Stimulated activated CD8-positive, alpha-beta memory T cell treated with anti-CD3 and anti-CD28 coated beads, Interleukin-7, amount 100 ng/mL, for 4 hours (primary cell): ENCODE results near the gene TMEFF2.

Source experiments
- DNase-seq, 2 donors: peaks; one replicate each; pipeline ENCODE4 v3.0.0-alpha.2; 2020; ENCODE audit warnings: low read depth in 2 of 2

The TMEFF2 gene, protein sequence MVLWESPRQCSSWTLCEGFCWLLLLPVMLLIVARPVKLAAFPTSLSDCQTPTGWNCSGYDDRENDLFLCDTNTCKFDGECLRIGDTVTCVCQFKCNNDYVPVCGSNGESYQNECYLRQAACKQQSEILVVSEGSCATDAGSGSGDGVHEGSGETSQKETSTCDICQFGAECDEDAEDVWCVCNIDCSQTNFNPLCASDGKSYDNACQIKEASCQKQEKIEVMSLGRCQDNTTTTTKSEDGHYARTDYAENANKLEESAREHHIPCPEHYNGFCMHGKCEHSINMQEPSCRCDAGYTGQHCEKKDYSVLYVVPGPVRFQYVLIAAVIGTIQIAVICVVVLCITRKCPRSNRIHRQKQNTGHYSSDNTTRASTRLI

DNA sequence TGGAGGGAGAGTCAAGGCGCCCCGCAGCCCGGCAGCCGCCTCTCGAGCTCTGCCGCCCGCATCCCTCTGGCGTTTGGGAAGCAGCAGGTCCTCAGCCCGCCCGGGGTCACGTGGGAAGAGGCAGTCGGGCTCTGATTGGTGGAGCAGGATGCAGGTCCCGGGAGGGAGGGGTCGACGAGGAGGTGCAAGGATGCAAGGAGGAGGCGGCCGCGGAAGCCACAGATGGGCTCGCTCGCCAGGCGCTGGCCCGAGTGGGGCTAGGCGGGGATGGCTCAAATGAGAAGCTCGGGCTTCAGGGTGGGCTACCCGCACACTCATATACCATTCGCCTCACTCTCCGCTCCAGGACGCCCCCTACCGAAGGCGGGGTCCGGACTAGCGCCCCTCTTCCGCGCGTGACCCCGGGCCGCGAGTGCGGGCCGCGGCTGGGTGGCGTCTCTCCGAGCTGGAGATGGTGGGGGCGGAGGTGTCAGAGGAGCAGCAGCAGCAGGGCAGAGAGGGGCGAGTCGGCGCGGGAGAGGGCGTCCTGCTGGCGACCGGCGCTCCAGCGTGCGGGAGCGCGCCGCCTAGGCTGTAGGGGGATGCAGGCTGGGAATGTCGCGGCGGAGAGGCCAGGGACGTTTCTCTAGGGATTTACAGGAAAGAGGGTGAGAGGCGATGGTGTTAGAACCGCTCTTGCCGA, at the start of gene TMEFF2:
TSS of gene TMEFF2 (minus strand) at position 68 of the 682 bp plus-strand sequence. CDS start 409 bp downstream, outside the sequence.
- peak in 1 of 2 donors; percentile 7 for DNase-seq

DNA sequence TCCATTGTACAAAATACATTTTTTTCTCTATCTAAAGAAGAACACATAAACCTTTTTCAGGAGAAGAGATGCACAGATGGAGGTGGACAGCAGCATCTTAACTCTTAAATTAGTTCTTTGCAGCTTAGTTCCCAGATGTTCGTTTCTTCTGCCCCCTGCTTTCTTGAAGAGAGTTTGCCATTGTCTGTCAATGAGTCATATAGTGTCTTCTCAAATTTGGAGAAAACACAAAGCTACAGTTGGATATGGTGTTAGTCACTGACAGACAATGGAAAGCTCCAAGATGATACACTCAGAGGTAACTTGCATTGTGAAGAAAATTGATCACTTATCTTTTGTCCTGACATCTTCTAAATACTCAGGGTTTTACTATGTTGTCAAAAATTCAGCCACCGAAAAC, 48.8 kb upstream of the TMEFF2 start:
- no peak for DNase-seq

DNA sequence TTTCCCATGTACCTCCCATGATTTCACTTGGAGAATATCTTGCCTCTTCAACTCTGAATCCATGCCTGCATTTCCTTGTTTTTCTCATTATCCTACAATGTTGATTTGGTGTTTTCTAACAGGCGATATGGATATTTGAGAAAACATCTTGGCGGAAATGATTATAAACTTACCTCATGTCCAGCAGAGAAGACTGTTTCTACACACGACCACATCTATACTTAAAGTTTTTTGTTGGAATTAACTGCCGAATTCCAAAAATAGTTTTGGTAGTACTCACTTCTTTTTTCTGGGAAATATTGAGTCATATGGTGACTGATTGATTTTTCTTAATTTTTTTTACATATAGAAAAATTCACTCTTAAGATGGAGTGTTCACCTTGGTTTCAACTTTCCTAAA, 41.4 kb upstream of the TMEFF2 start:
- no peak for DNase-seq

DNA sequence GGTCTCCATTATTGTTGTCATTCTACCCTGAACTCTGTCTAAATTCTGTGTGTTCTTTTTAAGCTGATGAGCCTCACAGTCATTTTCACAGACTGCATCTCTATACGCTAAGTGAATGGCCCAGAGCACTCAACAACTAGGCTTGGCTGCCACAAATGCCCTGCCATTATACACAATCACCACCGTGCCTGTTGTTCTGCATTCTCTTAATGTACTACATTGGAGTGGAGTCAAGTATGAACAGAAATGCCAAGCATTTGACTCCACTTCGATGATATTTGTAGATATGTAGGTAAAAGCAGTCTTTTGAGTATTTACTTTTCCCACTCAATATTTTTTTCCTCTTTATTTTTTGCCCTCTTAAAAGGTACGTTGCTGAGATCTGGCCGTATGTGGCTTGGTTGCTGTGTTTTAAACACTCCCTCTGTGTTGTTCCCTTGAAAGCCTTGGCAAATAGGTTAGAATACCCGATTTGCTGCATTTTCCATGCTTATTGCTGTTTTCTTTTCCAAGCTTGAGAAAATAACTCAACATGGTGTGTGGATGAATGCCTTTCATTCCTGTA, 36.2 kb upstream of the TMEFF2 start:
- DNase-seq: no peak

DNA sequence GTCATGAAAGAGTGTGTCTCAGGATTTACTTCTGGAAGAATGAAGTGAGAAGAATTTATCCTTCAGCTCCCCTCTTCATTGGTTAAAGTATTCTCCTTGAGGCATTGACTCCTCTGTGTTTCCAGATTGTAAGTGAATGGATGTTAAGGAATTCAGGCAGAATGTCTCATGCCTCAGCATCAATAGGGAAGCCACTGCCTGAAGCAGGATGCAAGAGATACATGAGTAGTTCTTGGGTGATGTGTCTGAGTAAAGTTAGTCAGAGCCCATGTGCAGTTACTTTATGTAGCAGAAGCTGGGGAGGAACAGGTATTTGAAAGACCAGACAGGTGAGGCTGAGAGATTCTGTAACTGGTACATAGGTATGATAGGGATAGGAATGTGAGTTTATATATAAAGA, 34.0 kb upstream of the TMEFF2 start:
- DNase-seq: no peak

DNA sequence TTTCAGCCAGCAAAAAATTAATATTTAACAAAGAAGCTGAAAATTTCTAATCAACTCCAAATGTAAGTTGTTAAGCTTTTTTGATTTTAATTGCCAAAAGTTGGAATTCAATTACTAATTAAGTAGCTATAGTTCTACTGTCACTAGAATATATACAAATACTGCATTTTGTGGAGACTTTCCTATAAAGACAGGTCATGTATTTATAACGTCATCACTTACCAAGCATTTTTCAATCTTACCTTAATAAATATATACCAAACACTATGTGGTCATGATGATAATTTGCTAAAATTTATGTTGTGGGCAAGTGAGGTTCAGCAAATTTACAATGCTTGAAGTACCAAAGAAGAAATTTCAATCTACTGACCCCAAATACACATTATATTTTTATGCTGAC, 24.2 kb upstream of the TMEFF2 start:
- no peak for DNase-seq

DNA sequence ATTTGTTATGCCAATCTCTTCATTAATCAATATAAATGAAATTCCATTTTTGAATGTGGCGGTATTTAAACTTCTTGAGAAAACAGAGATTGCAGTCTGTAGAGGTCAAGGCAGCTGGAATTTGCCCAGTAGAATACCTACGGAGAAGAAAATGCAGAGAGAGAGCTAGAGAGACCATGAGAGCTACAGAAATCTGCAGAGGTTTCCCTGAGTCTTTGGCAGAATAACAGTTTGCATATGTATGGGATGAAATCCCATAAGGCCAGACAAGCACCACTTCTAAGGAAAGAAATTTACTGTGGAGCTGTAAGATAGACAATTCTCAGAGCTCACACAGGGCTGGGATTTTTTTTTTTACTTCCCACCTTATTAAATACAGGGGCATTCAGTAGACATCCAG, 23.6 kb upstream of the TMEFF2 start:
- no peak for DNase-seq

DNA sequence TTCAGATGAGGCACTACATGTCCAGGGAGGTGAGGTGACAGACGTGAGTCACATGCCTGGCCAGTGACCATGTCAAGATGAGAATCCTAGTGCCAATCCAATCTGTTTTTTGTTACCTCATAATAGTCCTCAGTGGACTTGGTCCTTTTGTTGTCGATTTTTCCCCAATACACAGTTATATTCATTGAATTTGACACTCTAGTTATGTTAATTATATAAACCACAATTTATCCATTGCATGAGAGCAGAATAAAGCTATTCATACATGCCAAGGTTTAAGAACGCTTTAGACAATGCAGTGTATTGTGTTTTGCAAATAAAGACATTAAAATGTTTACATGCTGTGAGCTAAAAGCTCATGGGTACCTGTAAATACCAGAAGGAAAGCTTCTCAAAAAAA, 21.6 kb upstream of the TMEFF2 start:
- no peak for DNase-seq

DNA sequence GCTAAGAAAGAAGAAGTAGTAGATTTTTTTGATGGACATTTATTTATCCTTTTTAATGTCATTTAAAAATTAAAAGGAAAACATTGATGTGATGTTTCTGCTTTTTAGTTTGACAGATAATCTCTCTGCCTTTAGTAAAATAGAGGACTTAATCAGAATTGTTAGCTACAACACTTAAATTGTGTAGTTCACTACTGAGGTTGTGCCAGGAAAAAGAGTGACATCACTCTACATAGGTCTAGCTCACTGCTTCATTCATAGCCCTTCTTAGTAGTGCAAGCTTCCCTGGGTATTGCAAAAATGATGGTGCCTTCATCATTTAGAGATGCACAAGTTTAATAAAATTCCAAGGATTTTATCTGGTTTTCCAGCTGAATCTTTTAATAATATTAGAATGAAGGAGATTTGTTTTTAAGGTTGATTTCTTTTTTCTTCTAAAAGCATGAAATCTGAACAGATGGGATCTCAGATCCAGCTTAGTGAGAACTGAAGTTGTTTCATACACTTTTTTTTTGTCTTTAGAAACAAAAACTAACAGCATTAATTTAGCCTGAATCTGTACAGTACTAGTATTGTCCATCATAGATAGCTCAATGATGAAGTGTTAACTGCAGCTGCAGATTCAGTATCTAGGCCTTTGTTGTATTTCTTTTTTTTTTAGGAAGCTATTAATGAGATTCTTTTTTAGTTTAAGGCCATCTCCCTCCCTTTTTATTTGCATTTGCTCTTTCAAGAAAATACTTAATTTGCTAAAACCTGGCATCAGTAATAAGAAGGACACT, 20.6 kb upstream of the TMEFF2 start:
- no peak for DNase-seq

DNA sequence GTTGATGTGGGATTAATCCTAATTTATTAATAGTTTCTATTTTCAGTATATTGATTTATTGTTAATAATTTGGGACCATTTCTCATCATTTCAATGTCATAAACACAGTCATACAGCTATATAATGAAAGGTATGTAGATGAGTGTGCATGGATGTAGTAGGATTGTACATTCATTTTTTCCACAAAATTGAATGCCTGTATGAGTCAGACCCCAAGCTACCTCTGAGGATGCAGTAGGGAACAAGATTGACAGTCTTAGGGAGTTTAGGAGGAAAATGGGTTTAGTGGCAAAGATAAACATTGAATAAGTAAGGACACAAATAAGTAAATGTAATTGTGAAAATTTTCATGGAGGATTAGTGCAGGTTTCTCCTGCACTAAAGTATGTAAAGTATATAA, 14.1 kb upstream of the TMEFF2 start:
- no peak for DNase-seq

DNA sequence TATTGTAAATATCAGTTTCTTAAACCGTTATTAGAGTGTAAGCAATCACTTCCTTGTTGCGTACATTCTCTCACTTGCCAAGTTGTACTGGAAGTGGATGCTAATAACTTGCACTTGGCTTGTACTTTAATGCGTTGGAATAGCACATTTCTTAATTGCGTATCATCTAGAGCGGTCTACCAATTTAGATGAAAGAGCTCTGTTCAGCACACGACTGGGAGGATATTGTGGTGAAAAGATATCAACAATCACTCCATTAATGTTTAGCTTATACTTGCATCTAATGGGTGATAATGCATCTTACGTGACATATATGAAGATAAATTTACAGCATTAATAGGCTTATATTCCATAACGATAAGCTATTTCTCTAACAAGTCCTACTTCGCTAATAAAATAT, 11.7 kb upstream of the TMEFF2 start:
- no peak for DNase-seq

DNA sequence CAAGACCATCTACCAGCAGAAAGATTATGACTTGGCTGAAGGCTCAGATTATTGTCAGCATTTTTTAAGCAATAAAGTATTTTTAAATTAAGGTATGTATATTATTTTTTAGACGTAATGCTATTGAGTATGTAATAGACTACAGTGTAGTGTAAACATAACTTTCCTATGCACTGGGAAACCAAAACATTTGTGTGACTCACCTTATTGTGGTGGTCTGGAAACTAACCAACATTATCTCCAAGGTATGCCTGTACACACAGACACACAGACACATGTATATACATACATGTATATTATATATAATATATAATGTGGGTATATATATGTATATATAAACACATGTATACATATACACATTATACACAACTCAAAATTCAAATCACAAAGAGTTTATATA, 9.1 kb upstream of the TMEFF2 start:
- no peak for DNase-seq

DNA sequence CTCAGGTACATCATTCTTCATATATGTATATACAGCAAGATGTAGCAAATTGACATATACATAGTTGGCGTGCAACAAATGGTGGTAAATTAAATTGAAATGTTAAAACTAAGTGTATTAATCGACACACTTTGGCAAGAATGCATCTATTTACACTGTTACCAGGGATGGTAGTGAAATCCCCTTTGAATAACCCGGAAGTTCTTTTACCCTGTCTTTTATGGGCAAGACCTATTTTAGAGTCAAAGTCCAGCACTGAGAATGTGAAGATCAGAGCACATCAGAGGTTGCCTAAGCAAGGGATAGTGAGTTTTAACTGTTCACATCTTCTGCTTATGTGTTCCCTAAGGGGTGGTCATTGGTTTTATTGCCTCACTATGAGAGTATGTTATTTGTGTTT, 7.6 kb upstream of the TMEFF2 start:
- no peak for DNase-seq

DNA sequence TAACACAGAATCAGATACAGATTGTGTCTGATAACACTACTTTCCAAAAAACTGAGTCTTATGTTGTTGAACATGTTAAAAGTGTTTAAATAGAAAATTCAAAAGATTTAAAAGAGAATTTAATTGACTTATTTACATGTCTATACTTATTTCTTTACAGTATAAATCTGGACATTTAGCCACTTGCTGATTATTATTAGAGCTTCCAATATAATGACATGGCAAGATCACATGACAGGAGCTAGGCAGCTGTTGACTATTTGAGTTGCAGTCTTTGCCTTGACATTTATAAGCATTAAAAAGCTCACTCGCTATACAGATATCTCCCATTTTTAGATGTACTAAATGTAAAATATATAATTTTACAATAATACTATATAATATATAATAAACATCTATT, 6.4 kb upstream of the TMEFF2 start:
- no peak for DNase-seq

DNA sequence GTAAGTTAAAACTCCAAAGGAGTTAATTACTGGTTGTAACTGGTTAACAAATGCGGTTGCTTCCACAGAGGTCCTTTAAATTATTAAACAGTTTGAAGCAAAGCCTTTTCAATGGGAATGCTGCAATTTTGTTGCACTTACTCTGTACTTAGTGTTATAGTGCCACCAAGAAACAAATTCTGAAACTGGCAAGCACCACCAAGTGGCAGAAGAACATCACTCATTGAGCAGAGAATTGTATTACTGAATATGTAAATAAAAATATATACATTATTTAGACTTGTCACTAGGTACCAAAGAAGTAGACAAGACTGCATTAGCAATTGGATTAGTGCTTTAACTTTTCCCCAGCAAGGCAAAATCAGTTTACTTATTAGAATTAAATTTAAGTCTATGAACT, 2.6 kb upstream of the TMEFF2 start:
- DNase-seq: no peak

DNA sequence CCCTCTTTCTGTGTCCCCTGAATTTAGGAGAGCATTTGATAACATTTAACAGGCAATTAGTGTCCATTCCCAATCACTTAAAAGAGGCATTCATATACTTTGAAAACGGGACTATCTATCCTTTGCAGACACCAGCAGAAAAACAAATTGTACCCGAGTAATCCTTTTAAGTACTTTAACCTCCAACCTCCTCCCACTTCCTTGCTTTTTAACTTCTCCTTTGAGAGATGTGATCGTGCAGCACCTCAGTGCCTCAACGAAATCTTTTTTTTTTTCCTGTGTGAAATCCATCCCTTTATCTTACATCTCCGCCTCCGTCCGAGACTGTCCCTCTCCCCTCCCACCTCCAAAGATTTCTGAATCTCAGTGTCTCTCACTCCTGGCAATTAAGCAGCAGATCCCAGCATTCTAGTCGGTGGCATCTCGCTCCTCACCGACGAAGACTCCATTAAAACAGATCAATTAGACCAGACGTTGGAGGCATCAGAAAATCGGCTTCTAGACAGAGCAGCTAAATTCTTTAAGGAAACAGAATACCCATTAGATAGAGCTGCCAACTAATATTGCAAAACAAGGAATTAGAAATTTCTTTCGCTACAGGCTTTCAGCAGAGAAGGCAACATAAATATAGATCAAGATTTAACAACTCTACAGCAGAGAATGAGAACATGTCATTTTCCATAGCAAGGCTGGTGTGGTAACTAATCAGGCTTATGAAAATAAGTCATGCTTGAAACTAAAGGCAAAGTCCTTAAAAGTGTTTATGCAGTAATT, 1.9 kb upstream of the TMEFF2 start:
- DNase-seq: no peak

DNA sequence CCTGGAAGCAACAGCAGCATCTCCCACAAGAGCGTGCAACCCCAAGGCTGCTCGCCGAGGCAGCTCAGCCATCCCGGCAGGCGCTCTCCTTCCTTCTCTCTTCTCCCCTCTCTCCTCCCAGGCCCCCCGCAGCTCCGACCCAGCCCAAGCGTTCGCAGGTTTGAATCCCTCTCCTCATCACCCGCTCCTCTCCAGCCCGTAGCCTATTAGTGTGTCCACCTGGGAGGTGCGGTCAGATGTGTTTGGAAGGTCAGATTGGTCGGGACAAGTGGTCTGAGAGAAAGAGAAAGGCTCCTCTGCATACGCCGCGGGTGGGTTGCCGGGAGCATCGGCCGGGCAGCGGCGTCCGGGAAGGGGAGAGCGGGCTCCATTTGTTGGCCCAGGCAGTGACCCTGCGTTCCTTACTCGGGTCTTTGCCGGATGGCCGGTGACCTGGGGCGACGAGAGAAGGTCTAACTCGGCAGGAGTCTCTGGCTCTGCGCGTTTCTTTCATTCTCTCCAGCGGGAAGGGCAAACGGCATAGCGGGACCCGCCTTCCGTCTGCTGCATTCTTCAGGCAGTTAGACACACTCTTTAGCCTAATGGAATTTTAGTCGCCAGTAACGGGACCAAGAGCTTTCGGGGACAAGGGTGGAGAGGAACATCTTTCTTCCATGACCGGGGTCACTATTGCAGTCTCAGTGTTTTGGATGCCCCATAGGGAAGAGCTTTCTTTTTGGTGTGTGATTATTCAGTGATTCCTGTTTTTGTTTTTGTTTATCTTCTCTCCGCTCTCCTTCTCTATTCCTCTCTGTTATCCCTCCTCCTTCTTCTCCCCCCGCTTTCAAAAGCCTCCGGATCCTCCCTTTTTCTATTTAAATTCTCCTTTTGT, 1.1 kb upstream of the TMEFF2 start:
- no peak for DNase-seq

DNA sequence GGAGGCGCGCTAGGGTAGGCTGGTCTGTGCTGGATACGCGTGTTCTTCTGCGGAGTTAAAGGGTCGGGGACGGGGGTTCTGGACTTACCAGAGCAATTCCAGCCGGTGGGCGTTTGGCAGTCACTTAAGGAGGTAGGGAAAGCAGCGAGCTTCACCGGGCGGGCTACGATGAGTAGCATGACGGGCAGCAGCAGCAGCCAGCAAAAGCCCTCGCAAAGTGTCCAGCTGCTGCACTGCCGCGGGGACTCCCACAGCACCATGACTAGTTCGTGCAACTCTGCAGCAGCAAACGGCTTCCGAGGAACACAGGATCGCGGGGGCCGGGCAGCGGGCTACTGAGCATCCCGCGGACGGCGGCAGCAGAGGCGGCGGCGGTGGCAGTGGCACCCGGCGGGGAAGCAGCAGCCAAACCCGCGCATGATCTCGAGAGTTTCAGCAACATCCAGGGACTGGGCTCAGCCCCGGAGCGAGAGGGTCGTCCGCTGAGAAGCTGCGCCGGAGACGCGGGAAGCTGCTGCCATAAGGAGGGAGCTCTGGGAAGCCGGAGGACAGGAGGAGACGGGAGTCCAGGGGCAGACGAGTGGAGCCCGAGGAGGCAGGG, 368 bp downstream of the TMEFF2 start:
- DNase-seq: no peak

DNA sequence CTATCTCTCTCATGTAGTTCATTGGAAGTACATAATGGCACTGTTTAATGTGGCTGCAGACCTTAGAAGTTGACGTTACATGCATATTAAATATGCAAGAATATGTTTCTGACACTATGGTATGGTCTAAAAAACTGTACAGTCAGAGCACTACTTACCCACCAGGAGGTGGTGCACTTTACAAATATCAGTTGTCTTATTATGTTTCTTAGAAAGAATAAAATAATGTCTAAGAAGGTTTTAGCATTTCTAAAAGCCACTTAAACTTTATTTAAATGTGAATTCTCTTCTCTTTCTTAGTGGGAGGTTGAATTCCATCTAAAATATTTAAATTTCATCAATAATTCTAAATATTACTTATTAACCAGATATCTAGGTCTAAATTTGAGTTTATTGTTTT, 4.3 kb downstream of the TMEFF2 start:
- no peak for DNase-seq

DNA sequence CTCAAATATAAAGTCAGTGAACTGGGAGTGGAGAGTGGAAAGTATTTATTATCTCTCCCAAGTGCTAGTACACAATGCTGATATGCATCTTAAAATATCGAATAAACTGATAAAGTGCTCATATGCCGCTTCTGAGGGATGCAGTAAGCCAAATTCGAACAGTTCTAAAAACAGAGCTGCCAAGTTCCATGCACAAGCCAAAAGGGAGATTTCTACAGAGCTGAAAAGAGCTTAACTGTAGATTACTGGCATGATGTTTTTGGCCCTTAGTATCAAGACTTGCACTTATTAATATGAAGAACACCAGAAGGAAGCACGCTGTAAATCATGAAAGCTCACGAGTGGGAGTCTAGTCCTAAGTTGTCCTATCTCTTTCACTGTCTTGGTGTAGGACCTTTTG, 7.9 kb downstream of the TMEFF2 start:
- DNase-seq: no peak
